Measurements from ENCODE around the gene OGA. TPM values are rescaled to one million over a fixed set of nuclear protein-coding genes. Genes with fewer than 3 reads are reported as not detected.

Gene OGA
- total RNA-seq, 1 donor from 2014 or later = 96.4 TPM

- TF ChIP-seq CTCF (IDR thresholded peaks at IDR 0.05; ENCODE audit: insufficient read depth, low read length, severe bottlenecking) = no peak
- DNase-seq (ENCODE audit: low read depth) (no peak), FAIRE-seq (no peak)
- Histone ChIP-seq H3K27me3 (ENCODE audit: control insufficient read depth, insufficient read depth, low read length) (peaks cover 40% of the 10 kb centered on the region), H3K4me3 (ENCODE audit: low read depth, low read length) (no peak overlapping the region), H3K36me3 (ENCODE audit: control insufficient read depth, insufficient read depth, low read length) (peaks cover 3% of the 10 kb centered on the region)
Measured at GRCh38 chr10:101776161-101776817, 42.0 kb downstream of the OGA start.

DNA sequence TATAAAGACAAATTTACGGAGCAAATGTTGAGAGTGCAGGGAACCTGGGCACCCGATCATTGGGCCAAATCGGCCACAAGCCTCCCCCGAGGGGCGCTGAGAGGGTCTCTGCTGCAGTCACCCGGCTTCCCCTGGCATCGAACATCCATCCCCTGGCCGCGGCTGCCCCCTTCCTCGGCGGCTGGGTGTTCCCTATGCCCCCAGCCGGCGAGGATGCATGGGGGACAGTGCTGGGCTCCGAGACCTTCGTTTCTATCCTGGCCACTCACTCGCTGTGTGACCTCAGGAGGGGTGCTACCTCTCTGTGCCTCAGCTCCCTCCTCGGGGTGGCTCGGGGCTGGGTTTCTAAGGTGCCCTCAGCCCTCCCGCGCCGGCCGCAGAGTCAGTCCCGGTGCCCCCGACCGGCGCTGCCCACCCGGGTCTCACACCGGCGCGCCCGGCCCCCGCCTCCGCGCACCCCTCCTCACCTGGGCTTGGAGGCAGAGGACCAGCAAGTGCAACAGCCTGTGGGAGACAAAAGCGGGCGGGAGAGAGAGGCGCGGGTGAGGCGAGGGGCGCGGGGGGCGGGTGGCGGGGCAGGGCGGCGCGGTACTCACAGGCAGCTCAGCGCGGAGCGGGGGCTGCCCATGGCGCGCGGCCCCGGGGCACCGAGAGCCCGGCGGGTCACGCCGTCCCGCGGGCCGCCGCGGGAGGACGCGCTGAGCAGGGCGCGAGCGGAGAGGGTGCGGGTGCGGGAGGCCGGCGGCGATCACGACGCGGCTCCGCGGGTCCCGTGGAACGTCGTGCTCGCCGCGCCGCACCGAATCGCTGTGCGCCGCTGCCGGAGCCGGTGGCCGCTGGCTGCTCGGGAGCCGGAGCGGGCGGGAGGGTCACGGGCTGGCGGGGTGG is 42.7 kb downstream of the OGA start, which contains the start of gene FGF8:
TSS of gene FGF8 (minus strand) at position 842 of the 888 bp plus-strand sequence. CDS start at position 628, 214 bp downstream.
- no peak for FAIRE-seq
- Histone ChIP-seq H3K27me3 (ENCODE audit: control insufficient read depth, insufficient read depth, low read length) (peaks cover 40% of the 10 kb centered on the region), H3K4me3 (ENCODE audit: low read depth, low read length) (no peak within 1 kb of the TSS), H3K36me3 (ENCODE audit: control insufficient read depth, insufficient read depth, low read length) (peaks cover 1% of the 10 kb centered on the region)
- no peak for TF ChIP-seq CTCF (IDR thresholded peaks at IDR 0.05; ENCODE audit: insufficient read depth, low read length, severe bottlenecking)
- no peak for DNase-seq (ENCODE audit: low read depth)

GRCh38 chr10:101774589-101775272 is 43.5 kb downstream of the OGA start:
- no peak for TF ChIP-seq CTCF (IDR thresholded peaks at IDR 0.05; ENCODE audit: insufficient read depth, low read length, severe bottlenecking)
- peaks cover 40% of the 10 kb centered on the region for H3K27me3 ChIP-seq (ENCODE audit: control insufficient read depth, insufficient read depth, low read length)
- DNase-seq (ENCODE audit: low read depth) = no peak
- FAIRE-seq = no peak
- H3K4me3 ChIP-seq (ENCODE audit: low read depth, low read length) = no peak overlapping the region
- H3K36me3 ChIP-seq (ENCODE audit: control insufficient read depth, insufficient read depth, low read length) = peaks cover 1% of the 10 kb centered on the region

DNA sequence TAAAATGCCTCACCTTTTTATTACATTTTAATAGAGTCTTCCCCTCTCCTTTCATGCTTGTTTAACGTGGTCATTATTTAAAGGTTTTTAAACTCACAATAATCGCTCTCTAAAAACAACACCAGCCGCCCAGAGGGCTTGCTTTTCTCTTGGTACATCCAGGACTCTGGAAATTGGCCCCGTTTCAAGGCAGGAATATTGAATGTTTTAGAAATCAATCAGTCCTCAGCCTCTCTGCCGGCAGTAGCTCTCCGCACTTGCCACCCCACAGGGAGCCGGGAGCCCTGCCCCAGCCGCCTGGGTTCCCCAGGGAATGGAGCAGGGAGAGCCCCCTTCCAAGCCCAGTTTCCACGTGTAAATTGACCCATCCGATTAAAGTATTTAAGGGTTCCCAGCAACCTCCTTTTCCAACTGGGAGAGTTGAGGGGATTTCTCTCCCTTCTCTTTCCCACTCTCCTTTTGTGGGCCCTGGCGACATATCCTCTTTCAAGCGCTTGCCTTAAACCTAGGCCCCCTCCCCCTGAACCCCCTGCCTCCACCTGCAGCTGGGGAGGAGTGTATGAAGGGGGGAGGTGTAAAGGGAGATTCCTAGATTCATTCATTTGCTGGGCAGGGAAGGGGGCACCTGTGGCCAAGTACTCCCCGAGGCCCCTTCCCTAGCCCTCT is 44.2 kb downstream of the OGA start:
- no peak for TF ChIP-seq CTCF (IDR thresholded peaks at IDR 0.05; ENCODE audit: insufficient read depth, low read length, severe bottlenecking)
- no peak for FAIRE-seq
- H3K4me3 ChIP-seq (ENCODE audit: low read depth, low read length) = no peak overlapping the region
- DNase-seq (ENCODE audit: low read depth) = no peak
- peaks cover 1% of the 10 kb centered on the region for H3K36me3 ChIP-seq (ENCODE audit: control insufficient read depth, insufficient read depth, low read length)
- H3K27me3 ChIP-seq (ENCODE audit: control insufficient read depth, insufficient read depth, low read length) = peaks cover 40% of the 10 kb centered on the region

GRCh38 chr10:101772895-101773761 is 45.1 kb downstream of the OGA start:
- FAIRE-seq = no peak
- H3K27me3 ChIP-seq (ENCODE audit: control insufficient read depth, insufficient read depth, low read length) = peaks cover 45% of the 10 kb centered on the region
- H3K4me3 ChIP-seq (ENCODE audit: low read depth, low read length) = no peak overlapping the region

More at GRCh38 chr10:101772895-101773761, 45.1 kb downstream of the OGA start:
- DNase-seq (ENCODE audit: low read depth) = no peak
- H3K36me3 ChIP-seq (ENCODE audit: control insufficient read depth, insufficient read depth, low read length) = no peaks in the 10 kb centered on the region
- TF ChIP-seq CTCF (IDR thresholded peaks at IDR 0.05; ENCODE audit: insufficient read depth, low read length, severe bottlenecking) = no peak
